GM10847 (cell line): ENCODE measurements around the gene KCNIP3.
A peak's percentile ranks its signal among the peaks of the same experiment; 100 is the strongest.

Experiments used
- POLR2A ChIP-seq: IDR thresholded peaks from 2 replicates; pipeline ENCODE4 v1.6.1; 2011; ENCODE audit not compliant: insufficient read length; ENCODE audit errors: extremely low read depth

The KCNIP3 gene

DNA sequence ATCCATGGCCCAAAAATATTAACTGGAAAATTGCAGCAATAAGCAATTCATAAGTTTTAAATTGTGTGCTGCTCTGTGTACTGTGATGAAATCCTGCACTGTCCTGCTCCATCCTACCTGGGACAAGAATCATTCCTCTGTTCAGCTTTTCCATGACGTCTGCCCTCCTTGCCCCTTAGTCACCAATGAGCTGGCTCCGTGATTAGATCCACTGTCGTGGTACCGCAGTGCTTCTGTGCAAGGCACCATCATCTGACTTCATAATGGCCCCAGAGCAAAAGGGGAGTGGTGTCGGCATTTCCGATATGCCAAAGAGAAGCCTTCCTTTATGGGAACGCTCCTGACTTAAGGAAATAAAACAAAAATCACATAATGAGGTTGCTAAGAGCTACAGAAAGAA is 101.9 kb downstream of the KCNIP3 start:
- TF ChIP-seq POLR2A, result no peak

DNA sequence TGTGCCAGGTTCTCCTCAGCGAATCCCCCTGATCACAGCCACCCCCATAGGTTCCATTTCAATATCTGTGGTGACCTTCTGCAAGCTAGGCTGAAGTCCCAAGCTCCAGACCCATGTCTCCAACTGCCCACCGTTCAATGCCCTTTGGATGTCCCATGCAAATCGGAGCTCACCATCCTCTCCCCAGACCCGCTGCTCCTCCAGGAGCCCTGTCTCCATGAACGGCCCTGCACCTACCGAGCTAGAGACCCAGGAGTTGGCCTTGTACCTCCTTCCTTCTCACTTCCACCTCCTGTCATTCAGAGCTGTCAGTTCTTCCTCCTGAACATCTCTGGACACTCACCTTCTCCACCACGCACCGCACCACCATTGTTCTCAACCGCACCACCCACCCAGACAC is 104.3 kb downstream of the KCNIP3 start:
- TF ChIP-seq POLR2A, result no peak

DNA sequence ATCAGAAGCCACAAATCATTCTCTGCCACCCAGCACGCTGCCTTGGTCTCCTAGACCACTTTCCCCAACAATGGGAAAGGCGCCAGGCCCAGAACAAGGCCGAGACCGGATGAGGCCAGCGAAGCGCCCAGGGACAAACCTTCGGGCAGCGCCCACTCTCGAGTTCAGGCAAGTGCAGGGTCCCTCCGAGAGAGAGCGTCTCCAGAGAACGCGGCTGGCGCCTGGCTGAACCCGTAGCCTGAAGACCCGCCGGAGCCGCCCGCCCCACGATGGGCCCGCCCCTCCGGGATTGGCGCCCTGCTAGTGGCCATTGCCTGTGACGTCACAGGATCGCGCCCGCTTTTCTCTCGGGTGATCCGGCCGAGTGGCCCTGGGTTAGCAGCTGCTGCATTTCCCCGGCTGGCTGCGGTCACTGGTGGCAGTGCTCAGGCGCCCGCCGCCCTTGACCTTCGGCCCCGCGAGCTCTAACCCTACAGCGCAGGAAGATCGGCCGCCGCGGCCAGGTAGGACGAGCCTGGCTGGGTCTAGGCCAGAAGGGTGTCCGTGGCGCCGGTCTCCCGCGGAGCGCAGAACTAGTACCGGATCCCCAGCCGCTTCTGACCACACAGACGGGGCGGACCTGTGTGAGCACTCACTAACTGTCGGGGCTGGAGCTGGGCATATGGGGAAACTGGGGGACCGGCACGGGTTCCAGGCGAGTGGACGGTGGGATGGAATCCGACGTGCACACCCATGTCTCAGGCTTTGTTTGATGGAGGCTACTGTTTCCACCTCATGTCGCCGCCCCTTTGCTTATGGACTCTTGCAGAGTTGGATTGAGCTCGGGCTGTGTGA is 105.4 kb downstream of the KCNIP3 start, which contains the start of gene FAHD2A:
TSS of gene FAHD2A (plus strand) at position 339 of the 834 bp plus-strand sequence. CDS start 2,851 bp downstream, outside the sequence.
- TF ChIP-seq POLR2A, result peak; percentile 74
